ENCODE results near the gene SPTB. TPM values are rescaled to one million over a fixed set of nuclear protein-coding genes. Genes with fewer than 3 reads are reported as not detected.

The SPTB gene
- total RNA-seq, 1 experiment from 2014 or later, result 1.9 TPM

- no peak for DNase-seq (ENCODE audit: low read depth)
These were observed 163.9 kb downstream of the SPTB start for GRCh38 chr14:64715628-64716412.

DNA sequence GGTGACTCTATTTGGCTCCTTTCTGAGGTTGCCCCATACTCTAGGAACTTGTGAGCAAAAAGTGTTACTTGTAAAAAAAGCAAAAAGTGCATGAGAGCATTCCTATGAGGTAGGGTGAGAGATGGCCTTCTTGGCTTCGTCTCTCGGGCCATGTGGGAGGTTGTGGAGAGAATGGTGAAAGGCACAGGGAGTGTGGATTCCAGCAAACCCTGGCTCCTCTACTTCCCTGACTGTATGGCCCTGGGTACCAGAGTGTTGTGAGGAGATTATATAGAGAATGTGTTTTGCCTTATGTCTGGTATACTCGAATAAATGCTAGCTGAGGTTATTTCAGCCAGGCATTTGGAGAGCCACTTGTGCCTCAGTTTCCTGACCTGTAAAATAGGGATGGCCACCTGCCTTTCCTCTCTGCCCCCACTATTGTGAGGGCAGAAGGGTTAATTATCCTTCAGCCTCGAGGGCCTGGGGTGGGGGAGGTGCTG lies 164.5 kb downstream of the SPTB start:
- no peak for DNase-seq (ENCODE audit: low read depth)

DNA sequence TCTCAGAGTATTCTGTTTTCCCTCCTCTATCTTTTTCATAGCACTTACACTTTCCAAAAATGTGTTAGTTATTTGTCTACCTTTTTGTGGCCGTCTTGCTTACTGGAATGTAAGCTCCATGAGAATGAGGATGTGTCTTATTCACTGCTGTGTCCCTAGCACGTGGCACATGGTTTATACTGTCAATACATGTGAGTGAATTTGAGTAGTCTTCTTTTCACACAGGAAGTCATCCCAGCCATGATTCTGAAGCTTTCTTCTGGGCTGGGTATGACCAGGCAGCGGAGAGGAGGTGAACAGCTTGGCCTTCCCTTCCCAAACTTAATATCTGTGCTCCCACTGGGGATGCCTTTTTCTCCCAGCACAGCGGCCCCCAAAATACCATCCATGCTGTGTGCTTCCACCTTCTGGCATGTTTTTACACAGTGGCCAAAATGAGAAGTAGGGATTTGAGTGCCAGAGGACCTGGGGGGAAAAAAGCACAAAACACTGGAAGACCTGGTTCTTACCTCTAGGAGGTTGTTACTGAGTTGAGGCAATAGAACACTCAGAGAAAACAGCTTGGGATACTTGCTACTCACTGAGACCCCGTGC lies 165.2 kb downstream of the SPTB start:
- no peak for DNase-seq (ENCODE audit: low read depth)

- DNase-seq (ENCODE audit: low read depth), result no peak
These were observed 166.0 kb downstream of the SPTB start for GRCh38 chr14:64713677-64714076.

DNA sequence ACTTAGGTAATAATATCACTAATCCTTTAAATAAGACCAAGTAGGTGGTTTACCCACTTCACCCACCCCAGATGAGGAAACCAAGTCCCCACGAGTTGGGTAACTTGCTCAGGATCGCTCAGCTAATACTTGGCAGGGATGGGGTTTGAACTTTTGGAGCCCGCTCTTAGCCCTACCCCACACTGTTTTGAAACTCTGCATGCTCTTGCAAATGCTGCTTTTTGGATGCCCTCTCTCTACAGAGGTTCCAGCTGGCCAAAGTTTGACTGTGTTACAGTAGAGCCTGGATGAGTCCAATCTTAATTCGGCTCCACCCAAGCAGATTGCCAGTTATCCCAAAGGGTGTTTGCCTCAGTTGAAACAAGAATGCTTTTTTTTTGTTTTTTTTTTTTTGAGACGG lies 168.7 kb downstream of the SPTB start:
- DNase-seq (ENCODE audit: low read depth), result no peak

- no peak for DNase-seq (ENCODE audit: low read depth)
These were observed 170.6 kb downstream of the SPTB start for GRCh38 chr14:64709126-64709525.

DNA sequence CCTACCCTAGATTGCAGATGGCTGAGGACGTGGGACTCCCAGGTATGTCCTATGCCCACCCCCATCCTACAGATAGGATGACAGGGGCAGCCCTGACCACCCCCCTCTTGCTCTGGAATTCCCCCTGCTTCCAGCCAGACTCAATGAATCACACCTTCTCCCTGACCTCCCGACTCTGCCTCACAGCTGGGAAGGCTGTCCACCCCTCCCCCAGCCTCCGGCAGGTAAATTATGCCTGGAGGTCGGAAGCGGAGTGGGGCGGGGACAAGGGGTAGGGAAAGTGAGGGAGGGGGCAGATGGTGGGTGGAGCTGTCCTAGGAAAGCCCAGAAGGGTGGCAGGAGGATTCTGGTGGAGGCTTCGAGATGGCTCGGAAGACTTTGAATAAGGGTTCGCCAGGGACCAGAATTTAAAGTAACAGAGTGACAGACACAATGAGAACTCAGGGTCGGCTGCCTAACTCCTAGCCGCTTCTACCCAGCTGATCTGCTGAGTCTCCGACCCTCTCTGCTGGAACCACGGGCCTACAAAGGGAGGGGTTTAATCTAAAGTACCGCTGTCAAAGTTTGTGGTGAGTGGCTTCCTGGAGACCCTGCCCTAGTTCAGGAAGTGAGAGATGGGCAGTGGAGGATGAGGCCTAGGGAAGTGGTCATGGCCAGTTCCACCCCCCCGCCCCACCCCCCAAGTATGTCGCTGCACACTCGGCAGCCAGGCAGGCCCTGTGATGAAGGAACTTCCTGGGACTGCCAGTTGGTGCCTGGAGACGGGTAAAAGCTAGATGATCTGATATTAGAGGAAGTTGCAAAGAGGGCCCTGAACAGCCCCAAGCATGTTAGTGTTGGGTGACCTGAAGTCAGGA lies 171.3 kb downstream of the SPTB start:
- peak; percentile 90 for DNase-seq (ENCODE audit: low read depth)

DNA sequence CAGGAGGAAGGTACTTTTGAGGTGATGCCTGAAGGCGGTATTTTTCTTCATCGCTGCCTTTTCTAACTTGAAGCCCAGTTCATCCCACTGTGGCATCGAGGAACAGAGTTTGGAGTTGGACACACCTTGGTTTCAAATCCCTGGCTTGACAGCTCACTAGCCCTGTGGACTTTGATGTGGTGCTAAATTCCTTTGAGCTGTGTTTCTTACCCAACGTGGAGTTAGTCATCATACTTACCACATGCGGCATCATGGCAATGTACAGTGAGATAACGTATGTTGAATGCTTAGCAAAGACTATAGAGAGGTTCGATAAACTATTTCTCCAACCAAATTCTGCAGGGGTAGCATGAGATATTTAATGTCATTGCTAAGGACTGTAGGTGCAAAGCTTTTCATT lies 172.0 kb downstream of the SPTB start:
- peak; percentile 88 for DNase-seq (ENCODE audit: low read depth)

GRCh38 chr14:64706593-64707193 lies 173.0 kb downstream of the SPTB start:
- no peak for DNase-seq (ENCODE audit: low read depth)

DNA sequence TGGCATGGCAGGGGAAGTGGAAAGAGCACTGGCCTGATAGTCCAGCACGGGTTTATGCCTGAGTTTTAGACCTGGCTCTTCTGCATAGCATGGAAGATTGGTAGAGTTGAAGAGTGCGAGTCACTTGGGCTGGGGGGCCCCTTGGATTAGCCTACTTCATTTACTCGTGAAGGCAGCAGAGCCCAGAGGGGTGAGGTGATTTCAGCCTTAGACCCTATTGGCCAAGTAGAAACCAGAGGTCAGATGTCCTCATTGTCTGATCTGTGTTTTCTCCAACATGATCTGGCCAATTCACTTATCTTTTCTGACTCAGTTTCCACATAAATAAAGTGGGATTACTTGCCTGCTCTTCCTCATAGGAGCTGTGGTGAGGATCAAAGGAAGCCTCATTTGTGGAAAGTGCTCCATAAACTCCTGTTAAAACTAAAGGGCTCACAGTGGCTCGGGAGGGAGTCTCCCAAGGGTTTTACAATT lies 173.6 kb downstream of the SPTB start:
- no peak for DNase-seq (ENCODE audit: low read depth)

GRCh38 chr14:64705381-64706118 lies 174.2 kb downstream of the SPTB start:
- no peak for DNase-seq (ENCODE audit: low read depth)

- DNase-seq (ENCODE audit: low read depth), result no peak
These were observed 174.8 kb downstream of the SPTB start for GRCh38 chr14:64704743-64705380.

DNA sequence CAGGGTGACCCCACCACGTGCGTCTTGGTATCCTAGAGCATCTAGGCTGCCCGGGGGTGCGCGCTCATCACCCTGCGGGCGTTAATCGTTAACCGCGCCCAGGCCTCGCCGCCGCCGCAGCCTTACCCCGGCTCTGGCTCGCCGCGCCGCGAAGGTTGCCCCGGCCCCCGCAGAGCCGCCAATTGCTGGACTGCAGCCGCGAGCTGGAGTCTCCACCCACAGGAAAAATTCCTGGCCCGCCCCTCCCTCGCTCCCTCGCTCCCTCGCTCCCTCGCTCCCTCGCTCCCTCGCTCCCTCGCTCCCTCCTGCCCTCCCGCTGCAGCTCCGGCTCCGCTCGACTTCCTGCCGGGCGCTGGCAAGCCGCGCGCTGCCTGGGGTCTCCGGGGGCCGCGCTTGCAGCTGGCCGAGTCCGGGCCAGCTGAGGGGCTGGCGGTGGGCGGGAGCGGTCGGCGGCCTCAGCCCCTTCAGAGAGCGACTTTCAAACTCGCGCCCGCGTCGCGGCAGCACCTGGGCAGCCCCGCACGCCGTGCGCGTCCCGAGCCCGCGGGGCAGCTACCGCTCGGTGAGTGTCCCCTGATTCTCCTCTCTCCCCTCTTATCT lies 175.5 kb downstream of the SPTB start, which contains the start of gene PLEKHG3:
PLEKHG3 (plus strand) TSS at position 282 of the 600 bp plus-strand sequence. CDS start 23,208 bp downstream, outside the sequence.
- peak; percentile 77 for DNase-seq (ENCODE audit: low read depth)

DNA sequence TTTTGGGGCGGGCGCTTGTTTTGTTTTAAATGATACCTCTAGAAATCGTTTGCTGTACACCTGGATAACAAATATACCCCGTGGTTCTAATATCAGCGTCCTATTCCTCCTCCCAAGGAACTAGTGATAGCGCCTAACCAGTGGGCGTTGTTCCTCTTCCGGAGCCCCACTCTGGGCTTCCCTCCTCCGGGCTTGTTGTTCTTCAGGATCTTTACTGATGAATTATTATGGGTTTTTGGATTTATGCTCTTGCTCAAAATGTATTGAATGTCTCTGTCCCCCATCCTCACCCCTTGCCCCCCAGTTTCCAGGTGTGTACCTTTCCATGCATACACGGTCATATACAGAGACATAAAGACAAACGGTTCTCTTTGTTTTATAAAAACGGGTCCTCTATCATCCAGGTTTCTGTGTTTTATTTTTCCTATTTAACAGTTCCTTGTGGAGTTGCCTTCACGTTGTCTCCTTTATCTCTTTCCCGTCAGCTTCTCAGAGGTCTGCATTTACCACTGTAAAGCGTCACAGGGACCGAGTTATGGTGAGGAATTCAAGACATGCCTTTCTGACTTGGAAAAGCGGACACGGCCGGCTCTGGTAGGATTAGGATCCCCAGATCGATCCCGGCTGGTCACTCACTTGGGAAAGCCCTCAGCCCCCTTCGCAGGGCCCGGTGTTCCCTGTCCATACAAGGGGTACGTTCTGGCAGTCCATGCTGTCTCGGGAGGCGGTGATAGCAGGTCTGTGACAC lies 176.1 kb downstream of the SPTB start:
- DNase-seq (ENCODE audit: low read depth), result no peak

DNA sequence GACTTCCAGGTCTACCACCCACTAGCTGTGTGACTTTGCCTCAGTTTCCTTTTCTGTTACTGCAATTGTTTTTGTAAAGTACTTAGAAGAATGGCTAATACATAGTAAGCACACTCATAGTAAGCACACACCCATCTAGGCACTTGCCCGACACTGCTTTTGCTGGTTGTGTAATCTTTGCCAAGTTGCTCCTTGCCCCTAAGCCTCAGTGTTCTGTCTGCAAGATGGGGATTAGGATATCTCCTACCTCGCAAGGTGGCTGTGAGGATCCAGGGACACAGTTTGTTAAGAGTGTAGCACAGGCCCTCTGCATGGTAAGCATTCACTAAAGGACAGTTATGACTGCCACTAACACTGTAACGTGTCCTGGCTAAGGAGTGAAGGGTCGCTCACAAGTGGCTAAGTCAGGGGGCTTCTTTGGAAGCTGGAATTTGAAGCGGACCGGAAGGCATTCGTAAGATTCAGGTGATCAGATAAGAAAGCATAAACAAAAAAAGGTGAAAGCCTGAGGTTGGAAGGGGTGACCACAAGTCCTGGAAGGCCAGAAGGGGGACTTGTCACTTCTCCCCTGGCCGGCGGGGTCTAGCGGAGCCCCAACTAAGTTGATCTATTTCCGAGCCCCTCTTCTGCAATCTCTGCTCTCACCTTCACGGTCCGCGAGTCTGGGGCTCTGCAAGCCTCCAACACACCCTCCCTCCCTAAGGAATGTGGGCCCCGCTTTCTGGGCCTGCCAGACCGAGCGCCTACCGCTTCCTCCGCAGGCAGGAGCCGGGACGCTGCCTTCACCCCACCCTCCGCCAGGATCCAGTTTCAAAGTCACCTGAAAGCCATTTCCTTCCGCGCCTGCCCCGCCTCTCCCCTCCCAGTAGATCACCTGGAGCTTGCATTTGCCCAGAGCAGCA lies 177.0 kb downstream of the SPTB start:
- no peak for DNase-seq (ENCODE audit: low read depth)

DNA sequence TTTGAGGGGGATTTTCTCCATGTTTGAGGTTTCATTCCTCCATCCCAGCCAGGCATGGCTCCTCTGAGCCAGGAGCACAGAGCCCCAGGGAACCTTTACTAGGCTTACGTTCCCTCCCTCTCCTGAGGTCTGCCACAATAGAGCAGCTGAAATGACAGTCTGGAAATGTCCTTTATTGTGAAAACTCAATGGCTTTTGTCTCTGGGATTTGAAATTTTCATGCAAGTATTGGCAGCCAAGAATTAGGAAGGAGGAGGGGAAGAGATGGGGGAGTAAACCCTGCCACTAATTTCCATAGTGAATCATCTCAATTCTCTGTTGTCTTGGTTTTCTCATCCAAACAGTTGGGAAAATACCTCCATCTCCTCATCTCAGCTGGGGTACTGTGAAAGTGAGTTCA lies 178.0 kb downstream of the SPTB start:
- DNase-seq (ENCODE audit: low read depth), result no peak

- DNase-seq (ENCODE audit: low read depth), result no peak
These were observed 178.8 kb downstream of the SPTB start for GRCh38 chr14:64700894-64701293.

- DNase-seq (ENCODE audit: low read depth), result no peak
These were observed 179.4 kb downstream of the SPTB start for GRCh38 chr14:64700290-64700689.

Data from HT1080 (cell line).